Cerebellar nuclear complex (tissue), 1 donor: ENCODE results near the gene BANF1.
"Not testable (repeated sequence)": the region's sequence is repeated elsewhere in the genome, so short reads cannot be mapped to it uniquely, and the experiment has no call there.

Source experiments
- DNase-seq, 2 experiments: peaks; one replicate each; lab custom pipeline; 2025; lab: John Stamatoyannopoulos, UW

The BANF1 gene

GRCh38 chr11:66011239-66011784, 9.0 kb downstream of the BANF1 start:
- DNase-seq = no peak

DNA sequence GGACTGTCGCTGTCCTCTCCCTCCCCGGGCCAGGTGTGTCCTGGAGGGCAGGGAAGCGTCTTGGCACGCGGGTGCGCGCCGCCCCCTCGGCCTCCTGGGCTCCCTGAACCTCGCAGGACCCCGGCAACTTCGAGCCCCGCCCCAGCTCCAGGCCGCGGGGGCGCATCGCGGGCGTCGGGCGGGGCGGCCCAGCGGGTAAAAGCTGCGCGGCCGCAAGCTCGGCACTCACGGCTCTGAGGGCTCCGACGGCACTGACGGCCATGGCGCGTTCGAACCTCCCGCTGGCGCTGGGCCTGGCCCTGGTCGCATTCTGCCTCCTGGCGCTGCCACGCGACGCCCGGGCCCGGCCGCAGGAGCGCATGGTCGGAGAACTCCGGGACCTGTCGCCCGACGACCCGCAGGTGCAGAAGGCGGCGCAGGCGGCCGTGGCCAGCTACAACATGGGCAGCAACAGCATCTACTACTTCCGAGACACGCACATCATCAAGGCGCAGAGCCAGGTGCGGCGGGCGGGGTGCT, 9.5 kb downstream of the BANF1 start, which contains the start of gene CST6:
Gene CST6, plus strand, starts transcription at position 224 of the 519 bp plus-strand sequence. Its CDS starts 37 bp downstream, at position 261.
- DNase-seq = no peak

DNA sequence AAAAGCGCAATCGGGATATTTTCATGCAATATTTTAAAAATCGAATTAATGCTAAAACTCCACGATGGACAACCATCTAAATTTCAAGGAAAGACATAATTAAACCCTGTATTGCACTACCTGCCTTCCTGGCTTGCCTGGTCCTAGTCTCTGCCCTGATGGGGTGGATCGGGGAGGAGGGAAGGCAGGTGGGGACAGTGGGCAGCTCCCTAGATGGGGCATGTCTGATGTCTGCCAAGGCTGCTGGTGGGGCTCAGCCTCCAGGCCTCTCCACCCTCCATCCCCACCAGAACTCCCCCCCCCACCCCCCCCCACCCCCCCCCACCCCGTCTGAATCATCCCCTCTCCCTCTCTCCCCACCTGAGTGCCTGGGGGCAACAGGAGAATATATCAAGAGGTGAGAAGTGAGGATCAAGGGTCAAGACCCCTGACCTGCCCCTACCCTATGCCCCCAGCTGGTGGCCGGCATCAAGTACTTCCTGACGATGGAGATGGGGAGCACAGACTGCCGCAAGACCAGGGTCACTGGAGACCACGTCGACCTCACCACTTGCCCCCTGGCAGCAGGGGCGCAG, 10.2 kb downstream of the BANF1 start:
- no peak for DNase-seq

DNA sequence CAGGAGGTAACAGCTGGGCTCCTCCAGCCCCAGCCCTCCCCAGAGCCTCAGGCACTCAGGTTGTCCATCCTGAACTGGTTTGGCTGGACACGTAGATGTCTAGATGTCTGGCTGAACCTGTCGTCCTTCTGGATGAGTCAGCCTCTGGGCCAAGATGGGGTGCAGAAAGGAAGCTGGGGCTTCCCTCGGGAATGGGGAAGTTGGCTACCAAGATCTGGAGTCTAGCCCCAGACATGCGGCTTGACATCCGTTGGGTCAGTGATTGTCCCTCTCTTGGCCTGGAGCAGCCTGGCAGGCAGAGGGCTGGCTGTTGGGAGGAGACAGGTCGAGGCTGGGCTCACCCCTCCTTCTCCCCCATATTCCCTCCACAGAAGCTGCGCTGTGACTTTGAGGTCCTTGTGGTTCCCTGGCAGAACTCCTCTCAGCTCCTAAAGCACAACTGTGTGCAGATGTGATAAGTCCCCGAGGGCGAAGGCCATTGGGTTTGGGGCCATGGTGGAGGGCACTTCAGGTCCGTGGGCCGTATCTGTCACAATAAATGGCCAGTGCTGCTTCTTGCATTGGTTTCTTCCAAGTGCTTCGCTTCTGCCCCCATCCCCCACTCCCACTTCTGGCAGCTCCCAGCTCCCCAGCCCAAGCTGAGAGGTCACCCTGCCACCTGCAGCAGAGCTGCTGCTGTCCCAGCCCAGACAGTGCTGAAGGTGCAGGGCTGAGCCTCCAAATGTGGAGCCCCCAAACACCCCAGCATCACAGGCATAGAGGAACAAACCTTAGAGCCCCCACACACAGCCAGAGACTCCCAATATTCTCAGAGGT, 10.9 kb downstream of the BANF1 start:
- no peak for DNase-seq

DNA sequence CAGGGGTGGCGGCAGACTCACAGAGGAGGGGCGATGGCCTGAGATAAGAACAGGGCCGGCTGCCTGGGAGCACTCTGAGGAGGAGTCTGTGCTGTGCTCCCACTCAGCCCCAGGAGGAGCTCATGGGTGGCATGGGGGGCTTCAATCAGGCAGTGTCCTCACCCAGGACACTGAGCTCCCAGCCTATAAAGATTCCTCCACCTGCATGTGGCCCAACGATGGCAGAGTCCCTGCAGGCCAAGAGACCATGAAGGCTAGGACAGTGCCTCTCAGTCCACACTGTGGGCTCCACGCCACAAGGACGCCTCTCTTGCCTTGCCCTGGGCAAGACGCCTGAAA, 11.4 kb downstream of the BANF1 start:
- DNase-seq = no peak

- no peak for DNase-seq
These were observed 12.6 kb downstream of the BANF1 start for GRCh38 chr11:66014804-66015453.

- DNase-seq = no peak
These were observed 13.2 kb downstream of the BANF1 start for GRCh38 chr11:66015454-66015881.

GRCh38 chr11:66015936-66016792, 13.9 kb downstream of the BANF1 start:
- DNase-seq = no peak

- DNase-seq = no peak
These were observed 14.5 kb downstream of the BANF1 start for GRCh38 chr11:66016793-66017177.

- no peak for DNase-seq
These were observed 15.0 kb downstream of the BANF1 start for GRCh38 chr11:66017321-66017720.

GRCh38 chr11:66020212-66020611, 17.9 kb downstream of the BANF1 start:
- no peak for DNase-seq

GRCh38 chr11:66020618-66021357, 18.5 kb downstream of the BANF1 start:
- DNase-seq = no peak

DNA sequence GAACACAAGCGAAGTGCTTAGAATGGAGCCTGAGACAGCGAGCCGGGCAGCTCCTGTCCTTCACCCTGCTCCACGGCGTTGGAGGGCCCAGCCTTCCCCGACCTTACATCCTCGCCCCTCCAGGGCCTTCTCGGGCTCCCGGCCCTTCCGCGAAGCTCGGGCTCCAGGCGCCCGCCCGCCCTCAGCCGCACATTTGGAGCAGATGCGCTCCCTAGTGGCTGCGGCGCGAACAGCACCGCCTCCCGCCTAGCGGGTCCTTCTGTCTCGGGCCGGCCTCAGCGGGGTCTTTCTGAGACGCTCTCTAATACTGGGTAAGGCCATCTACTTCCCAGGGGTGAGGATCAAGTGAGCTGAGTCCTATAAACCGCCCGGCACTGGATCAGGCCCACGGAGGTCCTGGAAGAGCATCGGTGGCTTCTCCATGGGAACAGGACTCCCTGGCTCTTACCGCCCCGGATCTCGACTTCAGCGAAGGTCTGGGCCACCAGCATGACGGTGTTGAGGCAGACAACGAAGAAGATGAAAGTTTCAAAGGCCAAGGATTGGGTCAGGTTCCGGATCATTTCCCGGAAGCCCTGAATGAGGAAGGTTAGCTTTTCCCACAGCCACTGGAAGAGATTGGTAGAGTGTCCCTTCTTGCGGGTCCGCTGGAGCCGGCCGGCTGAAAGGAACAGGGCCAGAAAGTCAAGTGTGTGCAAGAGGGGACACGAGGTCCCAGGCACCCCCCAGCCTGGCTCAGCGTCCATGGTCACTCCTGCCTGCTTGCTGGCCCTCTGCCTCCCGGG, 20.3 kb downstream of the BANF1 start:
- no peak for DNase-seq

GRCh38 chr11:66023186-66023440, 20.8 kb downstream of the BANF1 start:
- DNase-seq = not testable (repeated sequence)

DNA sequence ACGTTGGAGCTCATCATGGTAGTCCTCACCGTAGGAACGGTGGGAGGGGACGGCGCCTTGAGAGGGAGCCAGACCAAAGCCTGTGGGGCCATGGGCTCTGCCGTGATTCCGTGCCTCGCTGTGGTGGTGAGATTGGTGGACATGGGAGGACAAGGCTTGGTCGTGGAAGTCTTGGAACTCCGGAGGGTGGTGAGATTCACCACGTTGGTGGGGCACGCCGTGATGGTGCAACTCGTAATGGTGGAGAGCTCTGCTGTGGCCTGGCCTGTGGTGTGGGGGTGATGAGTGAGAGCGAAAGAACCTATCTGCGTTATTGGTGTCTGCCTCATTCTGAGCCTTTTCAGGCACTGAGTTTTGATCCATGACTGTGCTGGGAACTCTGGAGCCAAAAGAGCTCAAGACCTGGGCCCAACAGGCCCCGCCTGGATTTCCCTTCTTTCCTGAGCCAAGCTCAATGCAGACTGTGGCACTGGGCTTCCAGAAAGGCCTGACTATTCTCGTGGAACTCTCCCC, 23.8 kb downstream of the BANF1 start, which contains the start of gene CATSPER1:
Gene CATSPER1, minus strand, starts transcription at position 463 of the 513 bp plus-strand sequence. Its CDS starts 100 bp downstream, at position 363.
- no peak for DNase-seq

- DNase-seq = no peak
These were observed 30.8 kb downstream of the BANF1 start for GRCh38 chr11:66032957-66033735.

- DNase-seq = no peak
These were observed 33.5 kb downstream of the BANF1 start for GRCh38 chr11:66035653-66036333.

DNA sequence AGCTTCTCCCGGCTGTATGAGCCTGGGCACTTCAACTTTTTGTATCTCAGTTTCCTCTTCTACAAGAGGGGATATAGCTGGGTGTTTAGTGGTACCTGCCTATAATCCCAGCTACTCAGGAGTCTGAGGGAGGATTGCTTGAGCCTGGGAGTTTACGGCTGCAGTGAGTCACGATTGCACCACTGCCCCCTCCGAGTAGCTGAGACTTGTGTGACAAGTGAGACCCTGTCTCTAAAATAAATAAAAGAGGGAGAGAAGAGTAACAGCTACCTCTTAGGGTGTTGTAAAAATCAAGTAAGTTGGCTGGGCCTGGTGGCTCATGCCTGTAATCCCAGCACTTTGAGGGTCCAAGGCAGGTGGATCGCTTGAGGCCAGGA, 34.0 kb downstream of the BANF1 start:
- no peak for DNase-seq

- DNase-seq = no peak
These were observed 35.0 kb downstream of the BANF1 start for GRCh38 chr11:66037327-66037726.
